Lung (tissue), 12 donors: ENCODE measurements around the gene IDS. TPM values are rescaled to one million over a fixed set of nuclear protein-coding genes. Genes with fewer than 3 reads are reported as not detected.
"Not testable (repeated sequence)": the region's sequence is repeated elsewhere in the genome, so short reads cannot be mapped to it uniquely, and the experiment has no call there.

Experiments used
- ATAC-seq: fragments of 200-7000 bp; cut with Tn5 transposase; one replicate; pipeline ENCODE4 v1.9.1; 2020; ENCODE audit warnings: moderate number of reproducible peaks; ENCODE audit not compliant: insufficient read depth, low FRiP score
- DNase-seq, 3 donors: peaks; one replicate each; pipeline ENCODE4 v3.0.0-alpha.2; 2013 to 2017
- H3K27ac ChIP-seq, 2 donors: one replicate each; pipeline ENCODE4 v1.5.1; 2013; ENCODE audit warnings: mild to moderate bottlenecking in 2 of 2, moderate library complexity in 2 of 2, control low read depth in 1 of 2, inconsistent platforms in 1 of 2, low read depth in 1 of 2, low read length in 1 of 2
- H3K27me3 ChIP-seq, 3 donors: one replicate each; pipeline ENCODE4 v1.5.1; 2013; ENCODE audit warnings: low read length in 2 of 3; ENCODE audit not compliant: control insufficient read depth in 3 of 3, insufficient read depth in 3 of 3
- H3K36me3 ChIP-seq, 4 donors: one replicate each; pipeline ENCODE4 v1.5.1; 2013; ENCODE audit warnings: low read length in 4 of 4, mild to moderate bottlenecking in 1 of 4, moderate library complexity in 1 of 4; ENCODE audit not compliant: control insufficient read depth in 4 of 4, insufficient read depth in 4 of 4
- H3K4me1 ChIP-seq, 5 donors: one replicate each; pipeline ENCODE4 v1.5.1; 2013; ENCODE audit warnings: low read length in 5 of 5, mild to moderate bottlenecking in 2 of 5, moderate library complexity in 1 of 5; ENCODE audit not compliant: control insufficient read depth in 5 of 5, insufficient read depth in 5 of 5
- H3K4me3 ChIP-seq: one replicate; pipeline ENCODE4 v1.5.1; 2013; ENCODE audit warnings: mild to moderate bottlenecking, control low read depth, moderate library complexity
- H3K9ac ChIP-seq, 2 donors: one replicate each; pipeline ENCODE4 v1.5.1; 2013; ENCODE audit warnings: low read length in 2 of 2, control low read depth in 1 of 2; ENCODE audit not compliant: insufficient read depth in 1 of 2
- H3K9me3 ChIP-seq, 4 donors: one replicate each; pipeline ENCODE4 v1.5.1; 2013; ENCODE audit warnings: low read length in 3 of 4, mild to moderate bottlenecking in 1 of 4, moderate library complexity in 1 of 4; ENCODE audit not compliant: control insufficient read depth in 4 of 4, insufficient read depth in 3 of 4
- WGBS, 2 donors: extraction: QIAGEN DNeasy Blood & Tissue Kit; methylation state at CpG; one replicate each; pipeline ENCODE4 v1.1.7; 2013; 5-methylcytosine and 5-hydroxymethylcytosine counted together
- polyA plus RNA-seq, 2 donors: library from polyadenylated mRNA; stranded (reverse); fragments of 200-250 nt; gene quantifications; one replicate each; pipeline ENCODE4 v1.2.1, GENCODE V29; 2013
- total RNA-seq, 2 donors: library from RNA; depleted of rRNA in 1 of 2; stranded (reverse); fragments of >200 nt in 1 of 2; gene quantifications; one replicate each; pipeline ENCODE4 v1.2.1, GENCODE V29; 2014 to 2021
- TF ChIP-seq, protein P1 (sequence below): IDR thresholded peaks from 2 replicates; pipeline ENCODE4 v1.5.1; 2012; ENCODE audit warnings: mild to moderate bottlenecking; ENCODE audit errors: control extremely low read depth, extremely low read depth
- donor health status: control.
- donor health status: control.
- donor health status: Bipolar disorder and iron deficiency.
- donor health status: healthy.
- donor health status: DM: yes; HTN: yes; CAD: no.

The IDS gene
- total and polyA plus RNA-seq, 4 donors, result 32.0 to 100 (median 49.2) TPM

DNA sequence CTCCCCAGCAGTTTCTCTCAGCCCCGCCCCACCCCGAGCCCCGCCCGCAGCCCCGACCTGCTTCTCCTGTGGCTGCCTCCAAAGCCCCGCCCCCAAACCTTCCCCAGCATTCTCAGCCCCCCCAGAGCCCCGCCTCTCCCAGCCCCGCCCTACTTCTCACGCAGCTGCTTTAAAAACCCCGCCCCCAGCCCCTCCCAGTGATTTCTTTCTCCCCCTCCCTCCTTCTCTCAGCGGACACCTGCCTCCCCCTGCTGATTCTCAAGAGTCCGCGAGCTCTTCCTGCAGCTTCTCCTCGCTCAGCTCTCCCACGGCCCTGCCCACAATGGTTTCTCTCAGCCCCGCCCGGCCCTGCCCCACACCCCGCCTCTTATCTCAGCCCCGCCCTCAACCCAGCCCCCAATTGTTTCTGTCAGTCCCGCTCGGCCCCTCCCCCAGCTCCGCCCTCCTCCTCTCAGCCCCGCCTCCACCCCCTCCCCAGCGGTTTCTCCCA, 35.1 kb upstream of the IDS start:
- H3K27ac ChIP-seq, result peak overlapping the region; percentile 65 to 95
- DNase-seq, result peak; percentile 93 to 96 (median 94)

DNA sequence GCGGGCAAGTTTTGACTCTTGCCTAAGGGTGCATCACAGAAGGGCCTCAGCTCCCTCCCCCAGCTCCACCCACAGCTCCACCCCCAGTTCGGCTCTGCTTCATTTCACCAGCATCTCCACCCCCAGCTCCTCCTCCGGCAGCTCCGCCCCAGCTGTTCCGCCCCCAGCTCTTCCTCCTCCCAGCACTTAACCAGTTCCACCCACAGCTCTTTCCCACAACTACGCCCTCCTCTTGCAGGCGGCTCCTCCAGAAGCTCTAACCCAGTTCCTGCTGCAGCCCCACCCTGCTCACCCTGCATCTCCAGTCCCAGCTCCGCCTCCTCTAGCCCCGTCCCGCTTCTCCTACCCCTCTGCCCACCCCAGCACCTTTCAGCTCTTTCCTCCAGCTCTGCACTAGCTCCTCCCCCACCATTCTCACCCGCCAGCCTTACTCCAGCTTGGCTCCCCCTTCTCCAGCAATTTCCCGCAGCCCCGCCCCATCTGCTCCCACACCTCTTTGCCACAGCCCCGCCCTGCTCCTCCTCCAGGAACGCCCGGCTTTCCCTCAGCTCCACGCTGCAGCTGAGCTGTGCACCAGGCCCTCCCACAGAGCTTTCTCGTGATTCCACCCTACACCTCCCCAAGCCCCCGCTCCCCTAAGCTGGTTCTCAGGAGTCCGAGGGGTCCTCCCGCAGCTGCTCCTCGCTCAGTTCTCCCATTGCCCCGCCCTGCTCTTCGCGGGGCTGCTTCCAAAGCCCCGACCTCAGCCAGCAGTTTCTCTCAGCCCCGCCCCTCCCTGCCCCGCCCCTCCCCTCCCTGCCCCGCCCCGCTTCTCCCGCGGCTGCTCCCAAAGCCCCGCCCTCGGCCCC, 34.4 kb upstream of the IDS start:
- H3K4me1 ChIP-seq, result peaks cover 0 to 4% (median 0%) of the 10 kb centered on the region in 5 donors
- DNase-seq (peak; percentile 91 to 94 (median 92)), ATAC-seq (peak; percentile 60)
- peaks cover 0 to 3% (median 0%) of the 10 kb centered on the region in 4 donors for H3K9me3 ChIP-seq
- H3K27me3 ChIP-seq, result no peaks in the 10 kb centered on the region
- peak overlapping the region; percentile 83 to 89 for H3K27ac ChIP-seq
- H3K4me3 ChIP-seq, result peak overlapping the region; percentile 34
- 1 to 34% methylated on average over 16 to 34 of the region's 34 CpGs for WGBS, 2 donors
- peaks cover 0 to 4% (median 0%) of the 10 kb centered on the region in 4 donors for H3K36me3 ChIP-seq
- no peak overlapping the region for H3K9ac ChIP-seq
- TF ChIP-seq, protein P1, sequence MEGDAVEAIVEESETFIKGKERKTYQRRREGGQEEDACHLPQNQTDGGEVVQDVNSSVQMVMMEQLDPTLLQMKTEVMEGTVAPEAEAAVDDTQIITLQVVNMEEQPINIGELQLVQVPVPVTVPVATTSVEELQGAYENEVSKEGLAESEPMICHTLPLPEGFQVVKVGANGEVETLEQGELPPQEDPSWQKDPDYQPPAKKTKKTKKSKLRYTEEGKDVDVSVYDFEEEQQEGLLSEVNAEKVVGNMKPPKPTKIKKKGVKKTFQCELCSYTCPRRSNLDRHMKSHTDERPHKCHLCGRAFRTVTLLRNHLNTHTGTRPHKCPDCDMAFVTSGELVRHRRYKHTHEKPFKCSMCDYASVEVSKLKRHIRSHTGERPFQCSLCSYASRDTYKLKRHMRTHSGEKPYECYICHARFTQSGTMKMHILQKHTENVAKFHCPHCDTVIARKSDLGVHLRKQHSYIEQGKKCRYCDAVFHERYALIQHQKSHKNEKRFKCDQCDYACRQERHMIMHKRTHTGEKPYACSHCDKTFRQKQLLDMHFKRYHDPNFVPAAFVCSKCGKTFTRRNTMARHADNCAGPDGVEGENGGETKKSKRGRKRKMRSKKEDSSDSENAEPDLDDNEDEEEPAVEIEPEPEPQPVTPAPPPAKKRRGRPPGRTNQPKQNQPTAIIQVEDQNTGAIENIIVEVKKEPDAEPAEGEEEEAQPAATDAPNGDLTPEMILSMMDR, result no peak

More for the DNA sequence above, 35.1 kb upstream of the IDS start:
- H3K4me3 ChIP-seq, result no peak overlapping the region
- H3K4me1 ChIP-seq, result peaks cover 0 to 4% (median 0%) of the 10 kb centered on the region in 5 donors
- peaks cover 0 to 4% (median 0%) of the 10 kb centered on the region in 4 donors for H3K36me3 ChIP-seq
- no peaks in the 10 kb centered on the region for H3K27me3 ChIP-seq
- ATAC-seq, result peak; percentile 74
- 0 to 31% methylated on average over 5 to 24 of the region's 24 CpGs for WGBS, 2 donors
- H3K9me3 ChIP-seq, result peaks cover 0 to 3% (median 0%) of the 10 kb centered on the region in 4 donors
- peak overlapping the region in 1 of 2 donors; percentile 59 for H3K9ac ChIP-seq
- TF ChIP-seq, protein P1, result no peak

DNA sequence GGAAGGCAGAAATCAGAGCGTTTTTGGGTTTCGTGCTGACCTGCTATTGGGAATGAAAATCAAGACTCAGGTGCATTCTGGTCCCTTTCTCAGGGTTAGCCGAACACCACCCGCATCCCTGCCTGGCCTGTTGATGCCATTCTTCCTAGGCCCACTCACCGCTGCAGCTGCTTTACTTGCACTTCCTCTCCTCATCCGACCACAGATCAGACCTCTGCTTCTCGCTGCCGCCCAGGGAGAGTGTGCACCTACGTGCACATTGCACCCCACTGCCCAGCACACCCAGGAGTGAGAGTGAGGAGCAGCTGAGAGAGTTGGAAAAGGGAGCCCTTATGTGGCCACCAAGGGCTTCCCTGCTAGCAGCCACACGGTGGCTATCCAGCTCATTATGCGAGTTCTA, 32.4 kb upstream of the IDS start:
- not testable (repeated sequence) for H3K9me3 ChIP-seq, H3K27me3 ChIP-seq, H3K36me3 ChIP-seq, DNase-seq, H3K4me3 ChIP-seq, ATAC-seq, H3K9ac ChIP-seq, H3K4me1 ChIP-seq, H3K27ac ChIP-seq
- 60 to 77% methylated on average over 5 to 8 of the region's 11 CpGs for WGBS, 2 donors

DNA sequence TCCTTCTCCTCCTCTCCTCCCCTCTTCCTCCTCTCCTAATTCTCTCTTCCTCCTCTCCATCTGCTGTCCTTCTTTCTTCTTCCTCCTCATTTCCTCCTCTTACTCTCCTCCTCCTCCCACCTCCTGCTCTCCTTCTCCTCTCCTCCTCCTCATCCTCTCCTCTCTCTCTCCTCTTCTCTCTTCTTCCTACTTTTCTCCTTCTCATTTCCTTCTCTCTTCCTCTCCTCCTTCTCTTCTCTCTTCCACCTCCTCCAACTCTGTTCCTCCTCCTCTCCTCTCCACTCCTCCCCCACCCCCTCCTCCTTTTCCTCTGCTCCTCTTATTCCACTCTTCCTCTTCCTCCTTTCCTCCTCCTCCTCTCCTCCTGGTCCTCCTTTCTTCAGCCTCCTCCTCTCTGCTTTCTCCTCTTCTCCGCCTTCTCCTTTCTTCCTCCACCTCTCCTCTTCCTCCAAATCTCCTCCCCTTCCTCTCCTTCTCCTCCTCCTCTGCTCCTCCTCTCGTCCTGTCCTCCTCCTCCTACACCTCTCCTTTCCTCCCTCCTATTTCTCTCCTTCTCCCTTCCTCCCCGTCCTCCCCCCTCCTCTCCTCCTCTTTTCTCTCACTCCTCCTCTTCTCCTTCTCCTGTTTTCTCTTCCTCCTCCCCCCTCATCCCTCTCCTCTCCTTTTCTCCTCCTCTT, 30.0 kb upstream of the IDS start:
- not testable (repeated sequence) for H3K4me1 ChIP-seq, H3K36me3 ChIP-seq, H3K4me3 ChIP-seq, H3K9ac ChIP-seq, H3K27me3 ChIP-seq, ATAC-seq, H3K27ac ChIP-seq, DNase-seq, H3K9me3 ChIP-seq
- 55 to 80% methylated on average over 3 of the region's 3 CpGs for WGBS, 2 donors

DNA sequence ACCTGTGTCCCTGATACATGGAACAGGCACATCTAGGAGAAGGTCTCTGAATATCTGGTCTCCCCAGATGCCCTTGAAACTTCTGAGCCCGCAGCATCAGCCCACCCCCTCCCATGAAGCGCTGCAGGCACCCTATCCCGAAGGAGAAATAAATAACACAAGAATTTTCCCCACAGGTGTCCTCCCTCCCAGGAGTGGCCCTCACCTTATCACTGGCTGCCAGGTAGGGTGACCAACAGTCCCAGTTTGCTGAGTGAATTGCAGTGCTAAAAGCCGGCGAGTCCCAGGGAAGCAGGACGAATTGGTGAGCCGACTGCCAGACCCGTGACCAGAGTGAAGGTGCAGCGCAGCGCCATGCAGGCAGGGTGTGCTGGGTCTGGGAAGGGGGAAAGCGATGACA, 28.9 kb upstream of the IDS start:
- not testable (repeated sequence) for DNase-seq, H3K27me3 ChIP-seq, H3K36me3 ChIP-seq, H3K9ac ChIP-seq, H3K4me1 ChIP-seq, ATAC-seq, H3K27ac ChIP-seq, H3K9me3 ChIP-seq, H3K4me3 ChIP-seq
- 88 to 96% methylated on average over 7 to 10 of the region's 11 CpGs for WGBS, 2 donors

DNA sequence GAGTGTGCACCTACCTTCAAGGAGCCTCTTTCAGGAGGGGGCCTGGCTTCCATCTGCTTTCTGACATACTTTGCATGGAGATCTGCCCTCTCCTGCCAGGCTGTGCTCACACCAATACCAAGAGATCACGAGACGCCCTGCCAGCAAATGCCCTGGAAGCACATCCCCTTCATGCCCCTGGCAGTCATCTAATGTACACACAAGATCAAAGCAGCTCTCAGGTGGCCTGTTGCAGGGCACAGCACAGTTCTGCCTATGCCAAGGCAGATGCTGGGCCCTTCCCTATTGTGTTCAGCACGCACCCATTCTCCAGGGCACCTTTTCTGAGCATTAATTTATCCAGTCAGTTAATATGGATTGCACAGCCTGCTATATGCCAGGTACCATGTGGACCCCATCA, 27.8 kb upstream of the IDS start:
- H3K9ac ChIP-seq, H3K36me3 ChIP-seq, H3K9me3 ChIP-seq, H3K4me1 ChIP-seq, H3K4me3 ChIP-seq, DNase-seq, H3K27me3 ChIP-seq, ATAC-seq, H3K27ac ChIP-seq: not testable (repeated sequence)
- WGBS, 2 donors, result 83% methylated on average over 1 of the region's 3 CpGs; no CpG with 5 or more reads in 1 of the 2 donors
